Stimulated activated CD4-positive, alpha-beta T cell treated with anti-CD3 and anti-CD28 coated beads, Interleukin-15, amount 100 ng/mL, for 48 hours (primary cell): Measurements from ENCODE around the gene FOXP1.
A peak's percentile ranks its signal among the peaks of the same experiment; 100 is the strongest.

Experiments
- DNase-seq, 2 donors: peaks; one replicate each; pipeline ENCODE4 v3.0.0-alpha.2; 2020; ENCODE audit warnings: low read depth in 2 of 2

The FOXP1 gene

GRCh38 chr3:71102111-71102983 lies 481.2 kb downstream of the FOXP1 start:
- DNase-seq = no peak

- DNase-seq = no peak
Measured at GRCh38 chr3:71101626-71102025, 481.9 kb downstream of the FOXP1 start.

DNA sequence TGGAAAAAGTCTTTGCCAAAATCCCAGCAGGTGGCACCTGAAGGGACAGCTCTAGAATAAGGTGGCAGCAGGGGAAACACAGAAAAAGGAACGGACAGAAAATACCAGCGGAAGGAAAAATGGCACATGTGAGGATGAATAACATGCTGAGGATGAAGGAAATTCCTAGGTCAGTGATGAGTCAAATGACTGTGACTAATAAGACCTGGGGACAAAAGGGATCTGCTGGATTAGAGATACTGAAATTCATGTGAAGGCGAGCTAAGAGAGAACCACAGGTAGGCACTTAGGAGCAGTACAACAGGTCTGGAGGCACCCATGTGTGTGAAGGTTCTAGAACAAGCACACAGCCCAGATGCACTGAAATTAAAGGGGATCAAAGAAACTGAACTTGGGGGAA lies 482.5 kb downstream of the FOXP1 start:
- no peak for DNase-seq

- no peak for DNase-seq
Measured at GRCh38 chr3:71099997-71100719, 483.4 kb downstream of the FOXP1 start.

- DNase-seq = no peak
Measured at GRCh38 chr3:71097557-71097956, 486.0 kb downstream of the FOXP1 start.

DNA sequence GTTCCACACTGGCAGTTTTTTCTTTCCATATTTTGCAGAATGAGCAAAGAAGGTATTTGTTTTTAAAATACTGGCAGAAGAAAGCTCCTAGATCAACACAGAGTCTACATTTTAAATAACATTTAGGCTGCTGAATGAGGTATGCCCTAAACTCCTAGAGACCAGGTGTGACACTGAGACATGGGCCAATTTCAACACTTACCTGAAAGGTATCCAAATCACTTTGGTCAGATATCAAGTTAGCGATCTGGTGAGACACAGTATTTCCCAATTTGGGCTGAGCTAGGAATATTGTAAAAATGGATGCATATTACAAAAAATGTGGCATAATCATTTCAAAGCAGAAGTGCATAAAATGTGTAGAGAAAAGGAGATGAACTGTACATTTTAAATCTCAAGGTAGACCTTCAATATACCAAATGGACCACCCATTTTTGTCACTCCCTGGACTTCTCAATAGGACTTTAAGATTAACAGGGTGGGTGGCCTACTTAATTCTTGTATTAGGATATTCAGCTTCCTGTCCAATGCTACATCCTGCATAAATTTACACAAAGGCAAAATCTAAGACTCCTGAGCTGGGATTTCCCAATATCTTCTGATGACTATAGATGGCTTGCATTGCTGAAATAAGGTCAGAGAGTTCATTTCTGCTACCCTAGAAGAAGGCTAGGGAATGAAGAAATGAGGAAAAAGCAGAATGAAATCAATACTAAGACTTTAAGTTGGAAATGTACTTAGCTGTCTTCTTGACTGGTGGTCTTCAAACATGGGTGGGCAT lies 487.8 kb downstream of the FOXP1 start:
- DNase-seq = no peak

GRCh38 chr3:71094658-71095209 lies 488.8 kb downstream of the FOXP1 start:
- no peak for DNase-seq

DNA sequence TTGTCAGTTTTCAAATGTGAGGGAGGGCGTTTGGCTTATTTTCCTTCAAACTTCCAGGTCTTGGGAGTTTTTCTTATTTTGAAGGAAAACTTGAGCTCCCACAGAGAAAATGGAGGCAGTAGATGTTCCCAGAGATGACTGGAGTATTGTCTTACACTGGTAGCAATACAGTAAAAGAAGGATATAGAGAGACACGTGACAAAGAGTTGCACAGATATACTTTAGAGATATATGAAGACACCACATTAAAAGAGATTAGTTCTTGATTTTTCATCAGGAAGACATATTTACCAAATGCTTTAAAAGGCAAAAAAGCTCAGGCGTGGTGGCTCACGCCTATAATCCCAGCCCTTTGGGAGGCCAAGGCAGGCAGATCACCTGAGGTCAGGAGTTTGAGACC lies 490.9 kb downstream of the FOXP1 start:
- no peak for DNase-seq

- DNase-seq = no peak
Measured at GRCh38 chr3:71090207-71090606, 493.3 kb downstream of the FOXP1 start.

- DNase-seq = no peak
Measured at GRCh38 chr3:71089271-71089847, 494.2 kb downstream of the FOXP1 start.

DNA sequence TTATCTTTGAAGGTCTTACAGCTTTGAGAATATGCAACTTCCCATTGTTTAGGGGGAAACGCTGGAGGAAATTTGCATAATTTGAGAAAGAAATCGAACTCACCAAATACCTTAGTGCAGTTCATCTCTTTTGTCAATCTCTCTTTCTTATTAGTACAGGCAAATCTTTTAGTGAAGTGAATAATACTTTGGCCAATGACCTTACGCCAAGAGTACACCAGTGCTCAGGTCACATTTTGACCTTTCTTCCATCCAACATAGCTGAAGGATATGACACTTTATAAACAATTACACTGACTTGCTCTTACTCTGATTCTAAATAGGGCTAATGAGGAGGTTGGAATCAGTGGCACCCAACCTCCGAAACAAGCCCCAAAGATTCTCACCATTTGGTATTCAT lies 494.8 kb downstream of the FOXP1 start:
- no peak for DNase-seq

- DNase-seq = no peak
Measured at GRCh38 chr3:71088019-71088708, 495.4 kb downstream of the FOXP1 start.

- DNase-seq = no peak
Measured at GRCh38 chr3:71087143-71088018, 496.1 kb downstream of the FOXP1 start.

GRCh38 chr3:71086777-71087142 lies 496.8 kb downstream of the FOXP1 start:
- no peak for DNase-seq

DNA sequence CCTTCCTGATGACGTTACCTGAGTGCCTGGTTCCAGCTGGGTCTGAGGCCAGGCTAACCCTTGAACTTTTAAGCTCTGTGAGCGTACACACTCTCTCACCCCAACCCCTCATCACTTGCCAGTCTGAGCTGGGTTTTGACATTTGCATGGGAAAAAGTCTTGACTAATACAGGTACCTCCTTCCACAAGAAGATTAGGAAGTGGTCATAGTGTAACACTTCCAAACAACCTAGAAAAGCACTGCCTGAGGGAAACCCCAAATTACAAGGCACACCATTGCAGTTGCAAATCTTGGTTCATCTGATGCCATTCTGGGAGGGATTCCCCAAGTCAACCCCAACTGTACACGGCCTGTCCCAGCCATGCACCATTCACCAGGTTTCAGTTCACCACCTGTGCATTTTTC lies 499.8 kb downstream of the FOXP1 start:
- DNase-seq = peak in 1 of 2 donors; percentile 41

DNA sequence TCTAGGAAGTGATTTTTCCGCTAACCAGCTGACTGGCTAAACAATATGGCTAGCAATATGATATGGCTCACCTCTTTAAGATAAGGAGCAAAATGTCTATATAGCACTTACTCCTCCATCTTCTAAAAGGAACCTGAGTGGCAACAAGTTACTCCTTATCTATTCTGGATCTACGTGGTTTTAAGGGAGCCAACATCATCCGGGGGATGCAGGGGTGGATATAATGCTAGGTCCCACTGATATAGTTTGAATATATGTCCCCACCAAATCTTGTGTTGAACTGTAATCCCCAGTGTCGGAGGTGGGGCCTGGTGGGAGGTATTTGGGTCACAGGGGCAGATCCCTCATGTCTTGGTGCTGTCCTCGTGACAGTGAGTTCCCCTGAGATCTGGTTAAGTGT lies 500.7 kb downstream of the FOXP1 start:
- no peak for DNase-seq

GRCh38 chr3:71080517-71081083 lies 502.9 kb downstream of the FOXP1 start:
- DNase-seq = no peak

- no peak for DNase-seq
Measured at GRCh38 chr3:71078723-71079525, 504.6 kb downstream of the FOXP1 start.

DNA sequence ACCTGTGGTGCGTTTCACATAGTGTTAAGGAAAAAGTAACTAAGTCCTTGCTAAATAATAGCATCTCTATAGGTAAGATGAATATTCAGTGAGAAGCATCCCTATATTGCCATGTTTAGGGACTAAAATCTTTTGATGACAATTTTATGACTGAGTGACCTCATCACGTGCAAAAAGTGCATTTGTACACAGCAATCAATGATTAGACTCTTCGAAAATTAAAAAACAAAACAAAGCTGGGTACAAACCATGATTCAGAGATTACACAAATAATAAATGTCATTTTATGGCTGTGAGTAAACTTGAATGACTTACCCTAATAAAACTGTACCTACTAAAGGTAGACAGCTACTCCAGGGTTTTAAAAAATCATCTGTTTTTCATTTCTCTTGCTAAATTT lies 505.3 kb downstream of the FOXP1 start:
- no peak for DNase-seq
